ENCODE results near the gene MIF4GD. TPM values are rescaled to one million over a fixed set of nuclear protein-coding genes. Genes with fewer than 3 reads are reported as not detected.
A peak's percentile ranks its signal among the peaks of the same experiment; 100 is the strongest.

Gene MIF4GD
- total RNA-seq, 1 experiment from 2014 or later = 25.7 TPM

DNA sequence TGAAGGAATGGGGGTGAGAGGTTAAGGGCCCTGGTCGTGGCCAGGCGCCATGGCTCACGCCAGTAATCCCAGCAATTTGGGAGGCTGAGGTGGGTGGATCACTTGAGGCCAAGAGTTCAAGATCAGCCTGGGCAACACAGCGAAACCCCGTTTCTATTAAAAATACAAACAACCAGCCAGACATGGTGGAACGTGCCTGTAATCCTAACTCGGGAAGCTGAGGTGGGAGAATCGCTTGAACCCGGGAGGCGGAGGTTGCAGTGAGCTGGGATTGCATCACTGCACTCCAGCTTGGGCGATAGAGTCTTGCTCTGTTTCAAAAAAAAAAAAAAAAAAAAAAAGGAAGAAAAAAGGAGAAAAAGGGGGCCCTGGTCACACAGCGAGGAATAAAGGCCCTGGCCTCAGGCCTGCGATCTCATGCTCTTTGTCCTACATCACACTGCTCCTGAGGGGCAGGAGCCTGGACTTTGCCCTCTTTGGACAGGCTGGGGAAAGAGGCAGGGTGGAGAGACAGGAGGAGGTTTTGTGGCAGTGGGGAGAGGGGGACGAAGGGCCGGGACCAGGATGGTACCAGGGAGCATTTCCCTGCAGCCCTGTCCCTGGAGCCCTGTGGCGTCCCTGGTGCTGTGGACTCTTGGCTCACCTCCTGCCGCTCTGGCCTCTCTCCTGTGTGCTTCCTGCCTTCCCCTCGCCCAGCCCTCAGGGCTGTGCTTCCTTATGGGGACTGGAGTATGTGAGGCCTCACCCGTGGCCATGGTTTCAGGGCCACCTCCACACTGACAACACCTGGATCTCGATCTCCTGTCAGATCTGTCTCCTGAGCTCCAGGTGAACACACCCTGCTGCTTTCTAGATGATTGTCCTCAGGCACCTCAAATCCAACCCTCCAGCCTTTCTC is 38.0 kb upstream of the MIF4GD start:
- Mint-ChIP-seq H3K27ac (ENCODE audit: unreplicated experiment) (peak overlapping the region; percentile 71), H3K27me3 (ENCODE audit: unreplicated experiment) (no peaks in the 10 kb centered on the region), H3K4me1 (ENCODE audit: low read depth, unreplicated experiment) (peaks cover 16% of the 10 kb centered on the region), H3K9me3 (ENCODE audit: low read depth, unreplicated experiment) (no peaks in the 10 kb centered on the region), H3K4me3 (ENCODE audit: low read depth, unreplicated experiment) (peak overlapping the region; percentile 35), H3K36me3 (ENCODE audit: insufficient read depth, unreplicated experiment) (peaks cover 9% of the 10 kb centered on the region)
- CTCF ChIA-PET = interaction anchor here (0.6 kb wide), 1 partner anchor 13 kb away, joined by 3 read pairs; no protein-coding TSS in a partner anchor
- intact Hi-C loops (cut with micrococcal nuclease; ENCODE audit: unreplicated experiment) = no loop called here
- TF ChIP-seq, protein P1, sequence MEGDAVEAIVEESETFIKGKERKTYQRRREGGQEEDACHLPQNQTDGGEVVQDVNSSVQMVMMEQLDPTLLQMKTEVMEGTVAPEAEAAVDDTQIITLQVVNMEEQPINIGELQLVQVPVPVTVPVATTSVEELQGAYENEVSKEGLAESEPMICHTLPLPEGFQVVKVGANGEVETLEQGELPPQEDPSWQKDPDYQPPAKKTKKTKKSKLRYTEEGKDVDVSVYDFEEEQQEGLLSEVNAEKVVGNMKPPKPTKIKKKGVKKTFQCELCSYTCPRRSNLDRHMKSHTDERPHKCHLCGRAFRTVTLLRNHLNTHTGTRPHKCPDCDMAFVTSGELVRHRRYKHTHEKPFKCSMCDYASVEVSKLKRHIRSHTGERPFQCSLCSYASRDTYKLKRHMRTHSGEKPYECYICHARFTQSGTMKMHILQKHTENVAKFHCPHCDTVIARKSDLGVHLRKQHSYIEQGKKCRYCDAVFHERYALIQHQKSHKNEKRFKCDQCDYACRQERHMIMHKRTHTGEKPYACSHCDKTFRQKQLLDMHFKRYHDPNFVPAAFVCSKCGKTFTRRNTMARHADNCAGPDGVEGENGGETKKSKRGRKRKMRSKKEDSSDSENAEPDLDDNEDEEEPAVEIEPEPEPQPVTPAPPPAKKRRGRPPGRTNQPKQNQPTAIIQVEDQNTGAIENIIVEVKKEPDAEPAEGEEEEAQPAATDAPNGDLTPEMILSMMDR (IDR thresholded peaks at IDR 0.05; ENCODE audit: unreplicated experiment) = no peak
- BruUV-seq (replicated peaks) = no TSS peak
- DNase-seq = peak; percentile 32

DNA sequence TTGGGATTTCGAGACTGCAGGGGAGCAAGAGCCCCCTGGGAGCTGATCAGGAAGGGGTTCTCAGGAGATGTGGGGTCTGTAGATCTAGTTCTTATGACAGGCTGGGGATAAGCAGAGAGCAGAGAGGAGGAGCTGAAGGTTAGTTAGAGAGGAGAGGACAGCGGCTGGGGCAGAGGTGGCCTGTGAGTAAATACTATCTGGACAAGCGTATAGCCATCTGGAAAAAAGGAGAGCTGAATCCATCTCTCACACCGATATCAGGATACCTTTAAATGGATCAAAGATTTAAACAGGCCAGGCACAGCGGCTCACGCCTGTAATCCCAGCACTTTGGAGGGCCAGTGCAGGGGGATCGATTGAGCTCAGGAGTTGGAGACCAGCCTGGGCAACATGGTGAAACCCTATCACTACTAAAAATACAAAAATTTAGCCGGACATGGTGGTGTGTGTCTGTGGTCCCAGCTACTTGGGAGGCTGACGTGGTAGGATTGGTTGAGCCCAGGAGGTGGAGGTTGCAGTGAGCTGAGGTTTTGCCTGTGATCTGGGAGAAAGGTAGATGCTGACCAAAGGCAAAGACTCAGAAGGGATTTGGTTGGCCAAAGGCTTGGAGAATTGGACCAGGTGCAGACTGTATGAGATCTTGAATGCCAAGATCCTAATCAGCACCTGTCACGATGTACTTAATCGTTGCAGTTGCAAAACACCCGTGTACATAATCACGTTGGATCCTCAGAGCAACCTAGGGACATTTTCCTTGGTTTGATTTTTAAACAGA is 37.1 kb upstream of the MIF4GD start:
- CTCF ChIA-PET = interaction anchor here (0.6 kb wide), 1 partner anchor 12 kb away, joined by 3 read pairs; no protein-coding TSS in a partner anchor
- no peak for DNase-seq
- Mint-ChIP-seq H3K27me3 (ENCODE audit: unreplicated experiment) (no peaks in the 10 kb centered on the region), H3K27ac (ENCODE audit: unreplicated experiment) (no peak overlapping the region), H3K4me1 (ENCODE audit: low read depth, unreplicated experiment) (peaks cover 16% of the 10 kb centered on the region), H3K9me3 (ENCODE audit: low read depth, unreplicated experiment) (no peaks in the 10 kb centered on the region), H3K36me3 (ENCODE audit: insufficient read depth, unreplicated experiment) (peaks cover 5% of the 10 kb centered on the region), H3K4me3 (ENCODE audit: low read depth, unreplicated experiment) (no peak overlapping the region)
- intact Hi-C loops (cut with micrococcal nuclease; ENCODE audit: unreplicated experiment) = no loop called here
- TF ChIP-seq, protein P1 (IDR thresholded peaks at IDR 0.05; ENCODE audit: unreplicated experiment) = no peak
- BruUV-seq (replicated peaks) = no TSS peak

DNA sequence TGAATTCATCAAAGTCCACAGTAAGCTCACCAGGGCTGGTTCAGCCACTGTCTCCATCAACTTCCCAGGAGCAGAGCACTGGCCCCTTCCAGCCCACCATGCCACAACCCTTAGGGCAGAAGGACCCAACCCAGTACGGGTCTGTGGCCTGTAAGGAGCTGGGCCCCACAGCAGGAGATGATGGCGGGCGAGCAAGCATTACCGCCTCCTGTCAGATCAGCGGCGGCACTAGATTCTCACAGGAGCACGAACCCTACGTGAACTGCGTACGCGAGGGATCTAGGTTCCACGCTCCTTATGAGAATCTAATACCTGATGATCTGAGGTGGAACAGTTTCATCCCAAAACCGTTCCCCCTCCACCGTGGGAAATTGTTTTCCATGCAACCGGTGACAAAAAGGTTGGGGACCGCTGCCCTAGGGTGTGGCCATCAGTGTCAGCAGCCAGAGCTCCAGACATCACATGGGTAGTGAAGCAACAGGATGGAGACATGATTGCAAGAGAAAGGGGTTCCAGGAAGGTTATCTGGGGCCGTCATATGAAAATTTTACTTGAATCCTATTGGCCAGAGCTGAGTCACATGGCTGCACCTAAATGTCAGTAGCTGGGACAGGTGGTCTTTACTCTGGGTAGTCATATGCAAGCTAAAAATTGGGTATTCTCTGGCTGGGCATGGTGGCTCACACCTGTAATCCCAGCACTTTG is 30.6 kb upstream of the MIF4GD start:
- no TSS peak for BruUV-seq (replicated peaks)
- Mint-ChIP-seq H3K4me1 (ENCODE audit: low read depth, unreplicated experiment) (no peaks in the 10 kb centered on the region), H3K36me3 (ENCODE audit: insufficient read depth, unreplicated experiment) (no peaks in the 10 kb centered on the region), H3K27me3 (ENCODE audit: unreplicated experiment) (no peaks in the 10 kb centered on the region), H3K27ac (ENCODE audit: unreplicated experiment) (no peak overlapping the region), H3K9me3 (ENCODE audit: low read depth, unreplicated experiment) (no peaks in the 10 kb centered on the region), H3K4me3 (ENCODE audit: low read depth, unreplicated experiment) (no peak overlapping the region)
- intact Hi-C loops (cut with micrococcal nuclease; ENCODE audit: unreplicated experiment) = no loop called here
- DNase-seq = no peak
- CTCF ChIA-PET = no interaction called here
- TF ChIP-seq, protein P1 (IDR thresholded peaks at IDR 0.05; ENCODE audit: unreplicated experiment) = no peak

DNA sequence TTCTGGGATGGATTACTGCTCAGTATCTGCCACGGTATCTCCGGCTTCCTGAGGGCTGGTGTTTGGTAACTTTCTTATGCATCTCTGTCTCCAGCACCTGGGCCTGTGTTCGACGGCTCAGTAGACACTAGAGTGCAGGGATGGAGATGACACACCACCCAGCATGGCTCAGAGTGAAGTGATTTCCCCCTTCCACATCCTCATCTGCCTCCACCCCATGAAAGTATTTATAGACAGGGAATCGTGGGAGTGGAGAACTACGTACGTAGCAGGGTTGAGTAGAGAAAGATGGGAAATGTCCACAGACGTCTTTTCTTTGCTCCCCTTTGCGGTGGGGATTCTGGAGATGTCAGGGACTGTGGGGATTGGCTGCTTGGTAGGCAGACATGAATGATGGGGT is 30.0 kb upstream of the MIF4GD start:
- BruUV-seq (replicated peaks) = no TSS peak

More for the DNA sequence above, 30.0 kb upstream of the MIF4GD start:
- TF ChIP-seq, protein P1 (IDR thresholded peaks at IDR 0.05; ENCODE audit: unreplicated experiment) = no peak
- Mint-ChIP-seq H3K27me3 (ENCODE audit: unreplicated experiment) (no peaks in the 10 kb centered on the region), H3K9me3 (ENCODE audit: low read depth, unreplicated experiment) (no peaks in the 10 kb centered on the region), H3K4me3 (ENCODE audit: low read depth, unreplicated experiment) (no peak overlapping the region), H3K4me1 (ENCODE audit: low read depth, unreplicated experiment) (no peaks in the 10 kb centered on the region), H3K36me3 (ENCODE audit: insufficient read depth, unreplicated experiment) (no peaks in the 10 kb centered on the region), H3K27ac (ENCODE audit: unreplicated experiment) (no peak overlapping the region)
- intact Hi-C loops (cut with micrococcal nuclease; ENCODE audit: unreplicated experiment) = no loop called here
- CTCF ChIA-PET = no interaction called here
- no peak for DNase-seq

All from Calu3 (cell line).